T47D (cell line): Measurements from ENCODE around the gene RANBP17.
A peak's percentile ranks its signal among the peaks of the same experiment; 100 is the strongest.
"Not testable (repeated sequence)": the region's sequence is repeated elsewhere in the genome, so short reads cannot be mapped to it uniquely, and the experiment has no call there.

Source experiments
- DNase-seq, 2 experiments: peaks; one replicate each; pipeline versions ENCODE4 v3.0.0 to v3.0.0-alpha.2; 2011 to 2012; ENCODE audit warnings: low read depth in 1 of 2, low spot score in 1 of 2
- JUND ChIP-seq: IDR thresholded peaks from 2 replicates; pipeline ENCODE4 v1.6.1; 2012; ENCODE audit warnings: low read depth
- in situ Hi-C: cut with HindIII; loops from 2 replicates; pipeline ENCODE4 v1.10.0; 2016; ENCODE audit warnings: low sequenced_read_pairs, low pct_unique_long_range_greater_than_20kb

The RANBP17 gene

GRCh38 chr5:170880084-170880483, 18.3 kb downstream of the RANBP17 start:
- in situ Hi-C loops = no loop called here
- DNase-seq = no peak
- no peak for TF ChIP-seq JUND

- no peak for DNase-seq
- in situ Hi-C loops = no loop called here
- TF ChIP-seq JUND = no peak
These were observed 20.5 kb downstream of the RANBP17 start for GRCh38 chr5:170882345-170882744.

GRCh38 chr5:170885256-170885655, 23.4 kb downstream of the RANBP17 start:
- in situ Hi-C loops = no loop called here
- no peak for TF ChIP-seq JUND
- no peak for DNase-seq

- in situ Hi-C loops = no loop called here
- no peak for DNase-seq
- TF ChIP-seq JUND = no peak
These were observed 24.0 kb downstream of the RANBP17 start for GRCh38 chr5:170885809-170886208.

GRCh38 chr5:170886210-170886894, 24.5 kb downstream of the RANBP17 start:
- no peak for TF ChIP-seq JUND
- DNase-seq = no peak
- in situ Hi-C loops = no loop called here

GRCh38 chr5:170892196-170892595, 30.4 kb downstream of the RANBP17 start:
- no peak for DNase-seq
- in situ Hi-C loops = no loop called here
- no peak for TF ChIP-seq JUND

GRCh38 chr5:170894665-170895064, 32.8 kb downstream of the RANBP17 start:
- TF ChIP-seq JUND = no peak
- no peak for DNase-seq
- in situ Hi-C loops = no loop called here

GRCh38 chr5:170896779-170897178, 35.0 kb downstream of the RANBP17 start:
- DNase-seq = peak in 1 of 2 experiments; percentile 63
- in situ Hi-C loops = no loop called here
- no peak for TF ChIP-seq JUND

GRCh38 chr5:170903075-170903474, 41.3 kb downstream of the RANBP17 start:
- TF ChIP-seq JUND = no peak
- in situ Hi-C loops = no loop called here
- no peak for DNase-seq

GRCh38 chr5:170907758-170908157, 45.9 kb downstream of the RANBP17 start:
- no peak for DNase-seq
- TF ChIP-seq JUND = no peak
- in situ Hi-C loops = no loop called here

- in situ Hi-C loops = no loop called here
- no peak for DNase-seq
- TF ChIP-seq JUND = no peak
These were observed 51.8 kb downstream of the RANBP17 start for GRCh38 chr5:170913573-170913972.

GRCh38 chr5:170917113-170917512, 55.3 kb downstream of the RANBP17 start:
- in situ Hi-C loops = no loop called here
- DNase-seq = no peak
- no peak for TF ChIP-seq JUND

- DNase-seq = no peak
- no peak for TF ChIP-seq JUND
- in situ Hi-C loops = no loop called here
These were observed 58.4 kb downstream of the RANBP17 start for GRCh38 chr5:170920196-170920595.

- DNase-seq, in situ Hi-C loops: not testable (repeated sequence)
These were observed 60.5 kb downstream of the RANBP17 start for GRCh38 chr5:170922331-170922730.
